Measurements from ENCODE around the gene HCN4.

DNA sequence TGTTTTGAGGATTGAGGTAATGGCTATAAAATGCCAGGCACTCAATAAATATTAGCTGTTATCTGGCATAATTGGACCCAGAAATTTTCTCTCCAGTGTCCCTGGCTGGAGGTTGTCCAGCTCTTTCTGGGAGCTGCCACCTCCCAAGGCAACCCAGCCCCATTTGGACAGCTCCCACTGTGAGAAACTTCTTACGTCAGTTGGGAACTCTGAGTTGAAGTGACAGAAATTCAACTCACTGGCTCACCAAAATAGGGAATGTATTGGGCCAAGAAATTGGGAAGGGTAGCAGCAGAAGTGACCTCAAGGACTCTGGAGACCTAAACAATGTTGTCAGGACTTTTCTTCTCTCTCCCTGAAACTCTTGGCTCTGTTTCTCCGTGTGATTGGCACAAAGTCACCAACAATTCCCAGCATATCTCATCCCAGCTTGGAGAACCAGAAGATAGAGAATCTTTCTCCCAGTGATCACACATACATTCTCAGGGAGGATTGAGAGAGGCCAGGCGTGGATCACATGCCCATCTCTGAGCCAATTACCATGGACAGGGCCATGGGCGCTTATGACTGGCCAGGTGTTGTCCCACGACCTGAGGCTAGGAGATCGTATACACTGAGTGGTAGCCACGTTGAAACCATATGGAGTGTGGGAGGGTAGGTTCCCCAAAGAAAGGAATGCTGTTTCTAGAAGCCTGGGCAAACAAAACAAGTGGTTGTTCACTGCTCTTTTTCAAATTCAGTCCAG is 22.5 kb upstream of the HCN4 start:
- TF ChIP-seq, protein P1, sequence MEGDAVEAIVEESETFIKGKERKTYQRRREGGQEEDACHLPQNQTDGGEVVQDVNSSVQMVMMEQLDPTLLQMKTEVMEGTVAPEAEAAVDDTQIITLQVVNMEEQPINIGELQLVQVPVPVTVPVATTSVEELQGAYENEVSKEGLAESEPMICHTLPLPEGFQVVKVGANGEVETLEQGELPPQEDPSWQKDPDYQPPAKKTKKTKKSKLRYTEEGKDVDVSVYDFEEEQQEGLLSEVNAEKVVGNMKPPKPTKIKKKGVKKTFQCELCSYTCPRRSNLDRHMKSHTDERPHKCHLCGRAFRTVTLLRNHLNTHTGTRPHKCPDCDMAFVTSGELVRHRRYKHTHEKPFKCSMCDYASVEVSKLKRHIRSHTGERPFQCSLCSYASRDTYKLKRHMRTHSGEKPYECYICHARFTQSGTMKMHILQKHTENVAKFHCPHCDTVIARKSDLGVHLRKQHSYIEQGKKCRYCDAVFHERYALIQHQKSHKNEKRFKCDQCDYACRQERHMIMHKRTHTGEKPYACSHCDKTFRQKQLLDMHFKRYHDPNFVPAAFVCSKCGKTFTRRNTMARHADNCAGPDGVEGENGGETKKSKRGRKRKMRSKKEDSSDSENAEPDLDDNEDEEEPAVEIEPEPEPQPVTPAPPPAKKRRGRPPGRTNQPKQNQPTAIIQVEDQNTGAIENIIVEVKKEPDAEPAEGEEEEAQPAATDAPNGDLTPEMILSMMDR (IDR thresholded peaks at IDR 0.05; ENCODE audit: poor library complexity), result no peak
- TF ChIP-seq EZH2phosphoT487 (IDR thresholded peaks at IDR 0.05; ENCODE audit: low read depth, severe bottlenecking, unreplicated experiment), result no peak
